HG03521 (cell line): ENCODE measurements around the gene TEX22.

Source experiments
- ATAC-seq: cut with Tn5 transposase; IDR thresholded peaks from one replicate; pipeline ENCODE4 v1.9.1; 2021; ENCODE audit warnings: mild to moderate bottlenecking, moderate library complexity; ENCODE audit not compliant: unreplicated experiment

TEX22 gene

DNA sequence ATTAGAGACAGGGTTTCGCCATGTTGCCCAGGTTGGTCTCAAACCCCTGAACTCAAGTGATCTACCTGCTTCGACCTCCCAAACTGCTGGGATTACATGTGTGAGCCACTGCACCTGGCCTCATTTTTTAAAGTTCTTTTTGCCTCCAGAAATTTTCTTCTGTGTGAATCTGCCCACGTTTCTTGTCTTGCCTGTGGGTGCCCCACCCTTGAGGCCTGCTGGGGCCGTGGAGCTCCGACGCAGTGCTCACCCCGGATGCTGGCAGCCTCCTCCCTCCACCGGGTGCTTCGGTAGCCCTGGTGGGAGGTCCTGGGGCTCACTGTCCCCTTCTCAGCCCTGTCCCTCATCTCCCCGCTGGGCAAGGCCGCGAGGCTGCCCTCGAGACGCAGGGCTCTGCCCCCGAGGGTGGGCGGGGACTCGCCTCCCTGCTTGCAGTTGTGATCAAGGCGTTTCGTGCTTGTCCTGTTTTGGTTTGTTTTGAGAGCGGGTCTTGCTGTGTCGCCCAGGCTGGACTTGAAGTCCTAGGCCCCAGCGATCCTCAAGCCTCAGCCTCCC is 56.8 kb downstream of the TEX22 start:
- ATAC-seq: no peak

DNA sequence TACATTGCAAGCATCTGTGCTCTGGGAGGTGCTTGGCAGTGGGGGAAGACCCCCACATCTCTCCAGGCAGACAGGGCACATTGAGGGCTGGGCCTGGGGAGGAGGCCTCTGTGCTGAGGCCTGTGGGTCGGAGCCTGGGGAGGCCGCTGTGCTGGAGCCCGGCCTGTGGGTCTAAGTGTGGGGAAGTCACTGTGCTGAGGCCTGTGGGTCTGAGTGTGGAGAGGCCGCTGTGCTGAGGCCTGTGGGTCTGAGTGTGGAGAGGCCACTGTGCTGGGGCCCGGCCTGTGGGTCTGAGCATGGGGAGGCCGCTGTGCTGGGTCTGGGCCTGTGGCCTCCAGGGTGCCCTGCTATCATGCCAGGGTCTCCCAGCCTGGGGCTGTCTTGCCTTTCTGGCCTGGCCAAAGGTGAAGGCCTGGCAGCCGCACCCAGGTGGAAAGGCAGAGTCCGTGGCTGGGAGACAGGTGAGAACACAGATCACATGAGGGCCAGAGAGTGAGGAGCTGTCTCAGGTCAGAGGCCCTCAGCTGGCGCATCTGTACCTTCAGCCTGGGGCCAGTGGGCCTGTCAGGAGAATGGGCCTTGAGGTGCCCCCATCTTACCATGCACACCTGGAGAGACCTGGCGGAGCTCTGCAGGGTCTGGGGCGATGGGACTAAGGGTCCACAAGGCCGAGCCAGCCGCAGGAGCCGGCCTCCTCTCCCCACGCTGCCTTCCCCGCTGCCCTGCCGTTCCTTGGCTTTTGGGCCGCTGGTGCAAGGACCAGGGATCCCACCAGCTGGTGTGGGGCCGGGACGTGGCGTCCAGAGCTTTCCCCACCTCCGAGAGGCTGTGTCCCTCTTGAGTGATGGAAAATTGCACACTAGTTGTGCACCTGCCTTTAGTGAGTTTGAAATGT is 57.7 kb downstream of the TEX22 start:
- ATAC-seq: no peak

DNA sequence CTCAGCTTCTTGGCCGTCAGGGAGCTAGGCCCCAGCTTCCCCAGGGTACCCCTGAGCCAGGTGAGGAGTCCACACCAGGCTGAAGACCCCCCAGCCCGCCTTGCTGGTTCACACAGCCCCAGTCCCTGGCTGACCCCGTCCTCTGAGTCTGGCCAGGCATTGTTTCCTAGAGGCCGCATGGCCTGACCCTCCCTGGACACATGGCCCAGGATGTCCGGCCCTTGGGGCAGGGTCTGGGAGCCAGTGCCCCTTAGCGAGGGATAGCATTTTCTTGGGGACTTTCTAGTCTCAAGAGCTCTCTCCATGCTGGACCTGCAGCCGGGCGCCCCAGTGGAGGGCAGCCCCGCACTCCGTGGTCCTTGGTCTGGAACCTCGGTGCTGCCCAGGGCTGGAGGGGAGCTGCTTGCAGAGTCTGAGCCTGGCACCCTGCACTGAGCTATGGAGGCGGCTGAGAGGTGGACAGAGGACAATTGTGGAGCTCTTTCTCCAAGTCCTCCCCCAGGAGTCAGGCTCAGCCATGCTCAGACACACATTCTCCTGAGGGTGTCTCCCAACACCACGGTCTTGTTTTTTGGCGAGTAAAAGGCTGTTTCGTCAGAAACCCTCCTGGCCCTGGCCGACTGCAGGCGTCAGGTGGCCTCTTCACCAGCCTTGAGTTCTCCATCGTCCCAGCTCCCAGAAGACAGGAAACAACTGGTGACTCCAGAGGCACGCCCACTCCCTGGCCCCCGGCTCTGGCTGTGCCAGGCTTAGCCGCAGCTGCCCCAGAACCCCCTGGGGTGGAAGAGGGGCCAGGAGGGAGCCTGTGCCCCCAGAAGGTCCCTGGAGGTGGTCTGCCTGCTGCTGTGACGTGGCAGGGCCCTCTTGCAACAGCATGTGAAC is 58.6 kb downstream of the TEX22 start:
- ATAC-seq: no peak

DNA sequence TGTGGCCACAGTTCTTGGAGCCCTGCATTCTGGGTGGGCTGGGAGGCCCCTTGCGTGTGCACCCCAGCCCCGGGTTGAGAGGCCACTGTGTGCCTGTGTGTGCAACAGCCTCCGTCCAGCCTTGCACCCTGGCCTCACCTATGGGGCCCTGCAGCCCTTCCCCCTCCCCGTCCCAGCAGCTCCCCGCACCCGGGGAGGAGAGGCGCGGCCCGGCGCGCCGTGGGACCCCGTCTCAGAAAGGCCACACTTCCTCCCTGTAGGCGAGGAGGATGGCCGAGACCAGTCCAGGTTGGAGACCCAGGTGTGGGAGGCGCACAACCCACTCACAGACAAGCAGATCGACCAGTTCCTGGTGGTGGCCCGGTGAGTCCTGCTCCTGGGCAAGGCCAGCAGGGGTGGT is 59.7 kb downstream of the TEX22 start:
- no peak for ATAC-seq

DNA sequence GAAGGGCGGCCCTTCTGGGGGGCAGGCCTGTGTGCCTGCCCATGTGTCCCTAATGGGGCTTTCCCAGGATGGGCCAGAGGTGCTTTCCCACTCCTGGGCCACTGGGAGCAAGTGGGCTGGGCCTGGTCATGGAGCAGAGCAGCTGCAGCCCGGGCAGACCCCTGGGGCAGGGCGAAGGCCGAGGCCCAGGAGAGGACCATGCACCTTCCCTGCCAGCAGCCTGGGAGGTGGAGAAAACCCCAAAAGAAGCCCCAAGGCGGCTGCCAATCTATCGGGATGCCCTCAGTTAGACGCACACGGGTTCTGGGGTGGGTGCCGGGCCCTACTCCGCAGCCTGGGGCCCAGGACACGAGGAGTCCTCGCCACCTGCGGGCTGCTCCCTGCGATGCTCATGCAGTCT is 60.2 kb downstream of the TEX22 start:
- no peak for ATAC-seq

DNA sequence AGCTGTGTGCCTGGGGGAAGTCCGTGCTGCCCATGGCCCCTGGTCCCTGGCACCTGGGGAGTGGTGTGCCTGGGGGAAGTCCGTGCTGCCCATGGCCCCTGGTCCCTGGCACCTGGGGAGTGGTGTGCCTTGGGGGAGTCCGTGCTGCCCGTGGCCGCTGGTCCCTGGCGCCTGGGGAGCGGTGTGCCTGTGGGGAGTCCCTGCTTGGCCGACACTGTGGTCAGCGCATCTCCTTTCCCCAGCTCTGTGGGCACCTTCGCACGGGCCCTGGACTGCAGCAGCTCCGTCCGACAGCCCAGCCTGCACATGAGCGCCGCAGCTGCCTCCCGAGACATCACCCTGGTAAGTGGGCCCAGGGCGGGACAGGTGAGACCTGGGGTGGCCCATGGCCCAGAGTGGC is 61.8 kb downstream of the TEX22 start:
- no peak for ATAC-seq

DNA sequence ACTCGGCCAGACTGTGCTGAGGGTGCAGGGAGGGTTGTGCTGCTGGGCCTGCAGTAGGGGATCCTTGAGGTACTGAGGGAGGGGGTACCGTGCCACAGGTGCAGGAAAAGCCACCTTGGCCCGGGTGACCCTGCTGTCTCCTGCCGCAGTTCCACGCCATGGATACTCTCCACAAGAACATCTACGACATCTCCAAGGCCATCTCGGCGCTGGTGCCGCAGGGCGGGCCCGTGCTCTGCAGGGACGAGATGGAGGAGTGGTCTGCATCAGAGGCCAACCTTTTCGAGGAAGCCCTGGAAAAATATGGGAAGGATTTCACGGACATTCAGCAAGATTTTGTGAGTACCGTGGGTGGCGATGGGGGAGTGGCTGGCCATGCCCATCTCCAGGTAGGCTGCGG is 62.3 kb downstream of the TEX22 start:
- no peak for ATAC-seq

DNA sequence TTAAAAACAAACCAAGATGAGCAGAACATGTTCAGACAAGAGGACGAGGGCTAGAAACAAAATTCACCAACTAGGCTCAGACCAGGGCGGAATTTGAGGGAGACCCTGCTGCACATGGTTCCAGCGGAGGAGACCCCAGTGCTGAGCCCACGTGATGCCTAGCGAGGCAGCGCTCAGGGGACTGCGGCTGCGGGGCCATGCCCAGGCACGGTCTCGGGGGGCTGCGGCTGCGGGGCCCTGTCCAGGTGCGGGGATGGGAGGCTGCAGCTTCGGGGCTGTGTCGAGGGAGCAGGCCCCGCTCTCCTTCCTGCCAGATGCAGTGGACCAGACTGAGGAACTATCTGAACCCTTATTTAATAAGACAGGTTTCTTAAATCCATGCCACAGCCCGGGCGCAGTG is 63.6 kb downstream of the TEX22 start:
- ATAC-seq: no peak
